GM12878 (cell line): ENCODE measurements around the gene SCYL3. TPM values are rescaled to one million over a fixed set of nuclear protein-coding genes. Genes with fewer than 3 reads are reported as not detected.

Experiments used
- BMI1 ChIP-seq: fragments of 450-650 bp; IDR thresholded peaks from 2 replicates; pipeline ENCODE4 v1.6.1; 2016; ENCODE audit warnings: mild to moderate bottlenecking, moderate library complexity, borderline replicate concordance
- CREM ChIP-seq: IDR thresholded peaks from 2 replicates; pipeline ENCODE4 v1.6.1; 2014; ENCODE audit warnings: antibody characterized with exemption, low read depth
- EP300 ChIP-seq, 2 experiments: fragments of 150-350 bp in 1 of 2; IDR thresholded peaks; 2 replicates each; pipeline ENCODE4 v1.6.1; 2011 to 2012; ENCODE audit warnings: low read depth in 2 of 2, low read length in 2 of 2, borderline replicate concordance in 1 of 2, improper control_type of control experiment in 1 of 2, inconsistent platforms in 1 of 2; ENCODE audit not compliant: control insufficient read depth in 1 of 2
- FOXK2 ChIP-seq: fragments of 450-650 bp; IDR thresholded peaks from 2 replicates; pipeline ENCODE4 v1.6.1; 2017; ENCODE audit warnings: mild to moderate bottlenecking, moderate library complexity
- SMAD5 ChIP-seq: IDR thresholded peaks from 2 replicates; pipeline ENCODE4 v1.6.1; 2016; ENCODE audit warnings: antibody characterized with exemption, low read depth
- SMC3 ChIP-seq: IDR thresholded peaks from 2 replicates; pipeline ENCODE4 v1.6.1; 2011; ENCODE audit warnings: low read length, improper control_type of control experiment, borderline replicate concordance
- polyA plus RNA-seq, 11 experiments: library from polyadenylated mRNA; depleted of rRNA in 4 of 11; unstranded in 6 of 11; stranded (reverse) in 5 of 11; fragments of >200 nt; fragmentation: Nextera tagmentation in 4 of 11; fragmentation: Illumina TruSeq in 1 of 11; extraction: Ambion mirVana in 4 of 11; extraction: Trizol in 1 of 11; gene quantifications; 1 replicate in 1 of 11; 2 replicates in 10 of 11; pipeline versions ENCODE4 v1.2.1 to v1.2.3, GENCODE V29; 2011 to 2016; ENCODE audit warnings: inconsistent platforms in 2 of 11, missing spikeins in 2 of 11, low read depth in 1 of 11
- total RNA-seq, 4 experiments: library from RNA; depleted of rRNA in 3 of 4; stranded (reverse); fragments of >200 nt in 3 of 4; fragmentation: Illumina TruSeq in 1 of 4; extraction: Trizol in 1 of 4; gene quantifications; 2 replicates each; pipeline versions ENCODE4 v1.2.1 to v1.2.3, GENCODE V29; 2013 to 2021
- TF ChIP-seq, protein P1 (sequence below): fragments of 450-650 bp; IDR thresholded peaks from 2 replicates; pipeline ENCODE4 v1.6.1; 2017; ENCODE audit warnings: mild to moderate bottlenecking, moderate library complexity
- TF ChIP-seq, protein P2 (sequence below): fragments of 450-650 bp; IDR thresholded peaks from 2 replicates; pipeline ENCODE4 v1.6.1; 2014; ENCODE audit warnings: mild to moderate bottlenecking

The SCYL3 gene
- total and polyA plus RNA-seq, 10 of the 15 experiments (the other 5 are each of a cell fraction or from before 2014, with no cell fraction given) = 4.3 to 14.3 (median 10.3) TPM

DNA sequence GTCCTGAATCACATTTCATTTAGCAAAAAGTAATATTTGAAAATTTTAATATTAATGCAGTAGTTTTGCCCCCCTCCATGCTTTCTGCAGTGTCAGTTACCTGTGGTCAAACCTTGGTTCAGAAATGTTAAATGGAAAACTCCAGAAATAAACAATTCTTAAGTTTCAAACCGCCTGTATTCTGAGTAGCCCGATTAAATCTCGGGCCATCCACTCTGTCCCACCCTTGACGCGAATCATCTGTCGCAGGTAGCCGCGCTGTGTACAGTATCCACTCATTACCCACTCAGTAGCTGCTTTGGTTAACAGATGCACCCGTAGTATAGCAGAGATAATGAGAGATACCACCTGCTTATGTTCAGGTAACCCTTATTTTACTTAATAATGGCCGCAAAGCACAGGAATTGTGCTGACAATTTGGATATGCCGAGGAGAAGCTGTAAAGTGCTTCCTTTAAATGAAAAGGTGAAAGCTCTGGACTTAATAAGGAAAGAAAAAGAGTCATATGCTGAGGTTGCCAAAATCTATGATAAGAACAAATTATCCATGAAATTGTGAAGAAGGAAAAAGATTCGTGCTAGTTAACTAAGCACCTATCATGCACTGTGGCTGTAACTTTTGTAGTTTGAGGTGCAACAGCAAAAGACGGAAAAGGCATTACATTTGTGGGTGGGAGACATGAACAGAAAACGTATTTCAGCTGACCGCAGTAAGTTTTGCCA lies 889 bp upstream of the SCYL3 start (continued):
- TF ChIP-seq, protein P1, sequence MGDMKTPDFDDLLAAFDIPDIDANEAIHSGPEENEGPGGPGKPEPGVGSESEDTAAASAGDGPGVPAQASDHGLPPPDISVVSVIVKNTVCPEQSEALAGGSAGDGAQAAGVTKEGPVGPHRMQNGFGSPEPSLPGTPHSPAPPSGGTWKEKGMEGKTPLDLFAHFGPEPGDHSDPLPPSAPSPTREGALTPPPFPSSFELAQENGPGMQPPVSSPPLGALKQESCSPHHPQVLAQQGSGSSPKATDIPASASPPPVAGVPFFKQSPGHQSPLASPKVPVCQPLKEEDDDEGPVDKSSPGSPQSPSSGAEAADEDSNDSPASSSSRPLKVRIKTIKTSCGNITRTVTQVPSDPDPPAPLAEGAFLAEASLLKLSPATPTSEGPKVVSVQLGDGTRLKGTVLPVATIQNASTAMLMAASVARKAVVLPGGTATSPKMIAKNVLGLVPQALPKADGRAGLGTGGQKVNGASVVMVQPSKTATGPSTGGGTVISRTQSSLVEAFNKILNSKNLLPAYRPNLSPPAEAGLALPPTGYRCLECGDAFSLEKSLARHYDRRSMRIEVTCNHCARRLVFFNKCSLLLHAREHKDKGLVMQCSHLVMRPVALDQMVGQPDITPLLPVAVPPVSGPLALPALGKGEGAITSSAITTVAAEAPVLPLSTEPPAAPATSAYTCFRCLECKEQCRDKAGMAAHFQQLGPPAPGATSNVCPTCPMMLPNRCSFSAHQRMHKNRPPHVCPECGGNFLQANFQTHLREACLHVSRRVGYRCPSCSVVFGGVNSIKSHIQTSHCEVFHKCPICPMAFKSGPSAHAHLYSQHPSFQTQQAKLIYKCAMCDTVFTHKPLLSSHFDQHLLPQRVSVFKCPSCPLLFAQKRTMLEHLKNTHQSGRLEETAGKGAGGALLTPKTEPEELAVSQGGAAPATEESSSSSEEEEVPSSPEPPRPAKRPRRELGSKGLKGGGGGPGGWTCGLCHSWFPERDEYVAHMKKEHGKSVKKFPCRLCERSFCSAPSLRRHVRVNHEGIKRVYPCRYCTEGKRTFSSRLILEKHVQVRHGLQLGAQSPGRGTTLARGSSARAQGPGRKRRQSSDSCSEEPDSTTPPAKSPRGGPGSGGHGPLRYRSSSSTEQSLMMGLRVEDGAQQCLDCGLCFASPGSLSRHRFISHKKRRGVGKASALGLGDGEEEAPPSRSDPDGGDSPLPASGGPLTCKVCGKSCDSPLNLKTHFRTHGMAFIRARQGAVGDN = 0 out of 2 replicates have a peak, but pooled peaks have one; percentile 23
- TF ChIP-seq BMI1 (0 out of 2 replicates have a peak, but pooled peaks have one; percentile 22), FOXK2 (no peak), CREM (no peak), SMAD5 (0 out of 2 replicates have a peak, but pooled peaks have one; percentile 54), EP300 (IDR thresholded peaks at IDR 0.05; ENCODE audit: borderline replicate concordance in 1 of 2, control insufficient read depth in 1 of 2, low read depth in 2 of 2, low read length in 2 of 2) (0 out of 4 replicates have a peak, but pooled peaks of 1 of the 2 experiments have one; percentile 22), SMC3 (no peak)
- TF ChIP-seq, protein P2, sequence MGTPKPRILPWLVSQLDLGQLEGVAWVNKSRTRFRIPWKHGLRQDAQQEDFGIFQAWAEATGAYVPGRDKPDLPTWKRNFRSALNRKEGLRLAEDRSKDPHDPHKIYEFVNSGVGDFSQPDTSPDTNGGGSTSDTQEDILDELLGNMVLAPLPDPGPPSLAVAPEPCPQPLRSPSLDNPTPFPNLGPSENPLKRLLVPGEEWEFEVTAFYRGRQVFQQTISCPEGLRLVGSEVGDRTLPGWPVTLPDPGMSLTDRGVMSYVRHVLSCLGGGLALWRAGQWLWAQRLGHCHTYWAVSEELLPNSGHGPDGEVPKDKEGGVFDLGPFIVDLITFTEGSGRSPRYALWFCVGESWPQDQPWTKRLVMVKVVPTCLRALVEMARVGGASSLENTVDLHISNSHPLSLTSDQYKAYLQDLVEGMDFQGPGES = no peak
